GM18951 (cell line): ENCODE measurements around the gene BIN1.

Source experiments
- POLR2A ChIP-seq: IDR thresholded peaks from 4 replicates; pipeline ENCODE4 v1.6.1; 2011; ENCODE audit warnings: mild to moderate bottlenecking; ENCODE audit not compliant: insufficient read length, insufficient read depth; ENCODE audit errors: extremely low read depth
- in situ Hi-C: fragments of 300-500 bp; cut with MboI; formaldehyde crosslinking; loops from one replicate; pipeline ENCODE4 v1.12.0; 2022; ENCODE audit warnings: low sequenced_read_pairs, mixed read lengths, inconsistent platforms; ENCODE audit not compliant: unreplicated experiment

The BIN1 gene

DNA sequence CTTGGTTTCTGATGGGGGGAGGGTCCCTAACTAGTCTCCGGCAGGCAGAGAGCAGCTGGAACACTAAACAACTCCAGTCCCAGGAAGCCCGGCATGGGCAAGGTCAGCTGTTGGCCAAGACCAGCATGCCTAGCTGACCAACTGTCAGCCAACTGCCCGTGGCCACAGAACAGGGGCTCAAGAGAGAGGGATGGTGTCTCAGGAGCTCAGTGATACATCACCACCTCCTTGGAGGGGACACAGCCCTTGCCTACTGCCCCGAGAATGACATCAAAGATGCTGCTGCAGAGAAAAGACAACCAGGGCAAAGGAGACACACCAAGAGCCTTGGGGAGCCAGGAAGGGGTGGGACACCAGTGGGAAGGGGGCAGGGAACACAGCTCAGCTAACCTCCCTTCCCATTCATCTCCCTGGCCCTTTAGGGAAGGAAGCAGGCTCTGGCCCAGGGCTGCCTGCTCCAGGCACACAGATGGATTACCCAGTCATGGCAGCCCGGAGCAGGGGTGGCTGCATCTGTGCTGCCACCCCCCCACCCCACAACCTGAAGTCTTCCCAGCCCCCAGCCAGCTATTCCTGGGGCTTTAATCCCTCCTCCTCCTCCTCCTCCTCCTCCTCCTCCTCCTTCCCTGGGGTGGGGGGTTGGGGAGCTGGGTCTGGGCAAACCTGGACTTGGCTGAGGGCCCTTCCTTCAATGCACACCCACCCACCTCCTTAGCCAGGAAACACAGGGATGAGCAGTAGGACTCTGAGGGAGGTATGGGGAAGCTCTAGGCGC lies 1.9 kb downstream of the BIN1 start:
- in situ Hi-C loops = no loop called here
- no peak for TF ChIP-seq POLR2A

DNA sequence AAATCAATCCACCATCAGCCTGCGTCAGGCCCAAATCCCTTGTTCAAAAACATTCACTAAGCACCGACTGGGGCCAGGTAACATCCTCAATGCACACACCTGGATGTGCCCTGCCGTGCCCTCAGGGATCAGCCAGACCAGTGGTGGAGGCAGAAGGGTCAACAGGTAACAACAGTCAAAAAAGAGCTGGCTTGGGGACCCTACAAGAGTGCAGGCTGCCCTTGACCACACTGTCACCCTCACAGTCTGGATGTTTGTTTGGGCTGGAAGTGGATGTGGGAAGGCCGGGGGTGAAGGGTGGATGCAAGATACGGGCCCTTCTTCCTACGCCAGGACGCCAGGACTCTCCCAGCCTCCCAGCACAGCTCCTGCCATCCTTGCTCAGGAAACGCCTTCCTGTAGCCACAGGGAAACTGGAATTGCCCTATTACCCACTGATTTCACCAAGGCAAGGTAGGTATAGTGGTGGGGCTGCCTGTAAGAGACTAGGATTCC lies 2.7 kb downstream of the BIN1 start:
- in situ Hi-C loops = no loop called here
- no peak for TF ChIP-seq POLR2A

GRCh38 chr2:127103243-127104165 lies 3.5 kb downstream of the BIN1 start:
- in situ Hi-C loops = no loop called here
- no peak for TF ChIP-seq POLR2A

GRCh38 chr2:127102521-127103242 lies 4.3 kb downstream of the BIN1 start:
- in situ Hi-C loops = no loop called here
- TF ChIP-seq POLR2A = no peak

DNA sequence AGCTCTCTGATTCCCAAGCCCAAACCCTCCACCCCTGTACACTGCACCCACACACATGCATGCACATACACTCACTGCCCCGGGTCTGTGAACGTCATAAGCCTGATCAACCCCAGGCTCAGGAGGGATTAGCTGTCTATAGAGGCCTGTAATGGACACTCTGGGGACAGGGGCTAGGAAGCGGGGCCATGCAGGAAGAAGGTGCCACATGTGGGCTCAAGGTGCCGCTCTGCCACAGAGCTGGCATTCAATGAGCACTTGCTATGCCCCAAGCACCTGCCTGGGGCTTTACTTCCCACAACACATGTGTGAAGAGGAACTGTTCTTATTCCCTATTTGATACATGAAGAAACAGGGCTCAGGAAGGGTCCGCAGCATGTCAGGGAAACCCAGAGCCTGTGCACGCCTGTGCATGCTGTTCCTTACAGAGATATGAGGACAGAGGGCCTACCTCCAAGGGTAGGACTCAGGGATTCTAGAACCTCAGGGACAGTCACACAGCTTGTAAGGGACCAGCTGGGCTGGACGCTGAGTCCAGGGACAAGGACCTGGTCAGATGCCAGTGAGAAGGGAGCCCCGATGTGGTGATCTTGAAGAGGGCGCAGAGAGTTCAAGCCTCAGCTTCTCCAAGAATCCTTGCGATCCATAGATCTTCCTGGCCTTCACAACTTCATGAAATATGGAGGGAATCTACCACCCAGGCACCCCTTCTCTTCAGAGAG lies 5.0 kb downstream of the BIN1 start:
- in situ Hi-C loops = no loop called here
- TF ChIP-seq POLR2A = no peak

DNA sequence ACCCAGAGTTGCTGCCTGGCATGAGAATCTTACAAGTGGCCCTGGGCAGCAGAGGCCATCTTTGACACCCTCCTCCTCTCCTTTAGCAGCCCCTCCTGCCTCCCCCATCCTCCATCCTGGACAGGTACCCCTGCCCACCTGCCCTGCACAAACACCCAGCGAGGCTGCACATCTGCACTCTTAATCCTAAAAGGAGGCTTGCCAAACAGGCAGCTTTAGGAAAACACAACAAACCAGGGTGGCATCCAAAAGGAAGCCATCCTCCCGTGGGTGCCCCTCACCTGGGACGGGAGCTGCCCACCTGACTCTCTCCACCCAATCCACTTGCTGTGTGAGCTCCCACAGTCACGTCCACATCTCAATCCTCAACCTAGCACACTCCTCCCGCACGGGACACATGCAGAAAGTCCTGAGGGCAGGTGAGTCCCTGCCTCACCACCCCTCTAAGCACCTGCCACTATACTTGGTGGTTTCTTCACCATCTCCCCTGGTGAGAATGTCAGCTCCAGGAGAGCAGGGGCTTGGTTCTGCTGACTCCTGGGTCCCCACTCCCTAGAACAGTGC lies 5.8 kb downstream of the BIN1 start:
- in situ Hi-C loops = no loop called here
- no peak for TF ChIP-seq POLR2A

GRCh38 chr2:127100251-127101047 lies 6.5 kb downstream of the BIN1 start:
- no peak for TF ChIP-seq POLR2A
- in situ Hi-C loops = no loop called here

DNA sequence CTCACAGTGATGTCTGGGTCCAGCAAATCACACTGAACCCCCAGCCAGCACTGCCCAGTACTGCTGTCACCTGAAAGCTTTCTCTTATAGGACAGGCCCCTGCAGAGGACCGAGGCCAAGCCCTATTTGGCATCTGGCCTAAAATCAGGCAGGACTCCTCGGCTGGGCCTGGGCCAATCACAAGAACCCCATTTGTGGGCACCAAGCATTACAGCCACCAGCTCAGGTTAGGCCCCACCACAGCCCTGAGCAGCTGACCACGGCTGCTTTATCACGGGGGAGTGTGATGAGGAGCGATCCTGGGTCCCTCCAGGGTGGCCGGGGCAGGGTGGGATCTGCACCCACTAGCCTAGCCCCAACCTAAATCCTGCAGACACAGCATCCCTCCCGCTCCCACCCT lies 8.2 kb downstream of the BIN1 start:
- TF ChIP-seq POLR2A = no peak
- in situ Hi-C loops = no loop called here

GRCh38 chr2:127097841-127098651 lies 8.9 kb downstream of the BIN1 start:
- in situ Hi-C loops = no loop called here

DNA sequence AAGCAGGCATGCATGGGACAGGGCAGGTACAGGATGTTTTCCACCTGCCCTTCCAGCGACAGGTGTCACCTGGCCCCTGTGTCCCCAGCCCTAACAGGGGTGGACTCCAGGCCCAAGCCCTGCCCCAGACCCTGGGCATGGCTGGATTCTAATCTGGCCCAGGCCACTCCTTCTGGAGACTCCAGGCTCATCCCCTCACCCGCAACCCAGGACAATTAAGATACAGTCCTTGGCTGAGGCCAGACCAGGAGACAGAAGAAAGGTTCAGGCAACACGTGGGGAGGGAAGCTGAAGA lies 9.5 kb downstream of the BIN1 start:
- TF ChIP-seq POLR2A = no peak
- in situ Hi-C loops = no loop called here

More at GRCh38 chr2:127097841-127098651, 8.9 kb downstream of the BIN1 start:
- TF ChIP-seq POLR2A = no peak
